Measurements from ENCODE around the gene PACRGL. TPM values are rescaled to one million over a fixed set of nuclear protein-coding genes. Genes with fewer than 3 reads are reported as not detected.

Gene PACRGL
- polyA plus RNA-seq, 1 of the 3 experiments (the other 2 are of a cell fraction): 11.8 TPM

DNA sequence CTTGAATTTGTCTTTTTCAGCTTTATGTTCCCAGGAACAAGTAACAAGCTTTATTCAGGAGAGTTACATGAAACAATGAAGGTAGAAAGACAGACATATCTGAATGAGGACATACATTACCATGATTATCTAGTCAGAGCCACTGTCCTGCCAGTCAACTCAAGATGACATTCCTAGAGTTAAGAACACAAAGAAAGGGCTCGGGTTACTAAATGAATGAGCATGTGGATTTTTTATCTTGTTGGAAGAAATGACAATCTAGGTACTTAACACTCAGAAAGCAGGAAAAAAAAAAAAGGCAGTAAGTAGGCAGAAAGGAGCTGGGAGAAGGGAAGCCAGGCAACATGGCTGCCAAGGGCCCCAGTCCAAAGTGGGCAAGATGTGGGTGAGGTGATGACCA, 28.0 kb upstream of the PACRGL start:
- no peaks in the 10 kb centered on the region for H3K9me2 ChIP-seq
- H2AFZ ChIP-seq (ENCODE audit: low read depth): no peak overlapping the region
- POLR2A ChIA-PET: no interaction called here
- no peak overlapping the region for H3K4me3 ChIP-seq (ENCODE audit: low read depth in 2 of 2, low read length in 1 of 2)
- no peak for DNase-seq
- H3K79me2 ChIP-seq (ENCODE audit: insufficient read depth): no peaks in the 10 kb centered on the region
- no peak overlapping the region for H3K4me2 ChIP-seq
- no peaks in the 10 kb centered on the region for H3K36me3 ChIP-seq (replicated peaks in 1 of 2; ENCODE audit: control insufficient read depth in 1 of 2, insufficient read depth in 2 of 2, low read length in 1 of 2)
- CTCF ChIA-PET: interaction anchor here (0.6 to 1.7 kb wide), 3 partner anchors 13 to 595 kb away, joined by 3 to 6 read pairs (median 3); no protein-coding TSS in a partner anchor
- no peaks in the 10 kb centered on the region for H3F3A ChIP-seq (replicated peaks; ENCODE audit: insufficient read depth)
- no peaks in the 10 kb centered on the region for H3K4me1 ChIP-seq (ENCODE audit: control insufficient read depth in 1 of 2, insufficient read depth in 2 of 2, low read depth in 1 of 2, low read length in 1 of 2)
- TF ChIP-seq TAF1 (IDR thresholded peaks at IDR 0.05; ENCODE audit: borderline replicate concordance, low read depth, low read length) (no peak), FOXM1 (IDR thresholded peaks at IDR 0.05; ENCODE audit: low read depth) (no peak), EZH2phosphoT487 (IDR thresholded peaks at IDR 0.05; ENCODE audit: borderline replicate concordance, low read depth) (no peak), GABPA (IDR thresholded peaks at IDR 0.05; ENCODE audit: low read depth) (no peak), RAD21 (IDR thresholded peaks at IDR 0.05; ENCODE audit: low read length) (no peak), YY1 (IDR thresholded peaks at IDR 0.05; ENCODE audit: low read depth) (no peak), EP300 (IDR thresholded peaks at IDR 0.05; ENCODE audit: borderline replicate concordance in 1 of 2, low read depth in 1 of 2, low read length in 1 of 2) (no peak), POLR2AphosphoS5 (IDR thresholded peaks at IDR 0.05; ENCODE audit: low read depth, low read length) (no peak), JUND (IDR thresholded peaks at IDR 0.05) (no peak)
- TF ChIP-seq, protein P1, sequence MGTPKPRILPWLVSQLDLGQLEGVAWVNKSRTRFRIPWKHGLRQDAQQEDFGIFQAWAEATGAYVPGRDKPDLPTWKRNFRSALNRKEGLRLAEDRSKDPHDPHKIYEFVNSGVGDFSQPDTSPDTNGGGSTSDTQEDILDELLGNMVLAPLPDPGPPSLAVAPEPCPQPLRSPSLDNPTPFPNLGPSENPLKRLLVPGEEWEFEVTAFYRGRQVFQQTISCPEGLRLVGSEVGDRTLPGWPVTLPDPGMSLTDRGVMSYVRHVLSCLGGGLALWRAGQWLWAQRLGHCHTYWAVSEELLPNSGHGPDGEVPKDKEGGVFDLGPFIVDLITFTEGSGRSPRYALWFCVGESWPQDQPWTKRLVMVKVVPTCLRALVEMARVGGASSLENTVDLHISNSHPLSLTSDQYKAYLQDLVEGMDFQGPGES (IDR thresholded peaks at IDR 0.05; ENCODE audit: low read depth, low read length): no peak
- TF ChIP-seq, protein P2, sequence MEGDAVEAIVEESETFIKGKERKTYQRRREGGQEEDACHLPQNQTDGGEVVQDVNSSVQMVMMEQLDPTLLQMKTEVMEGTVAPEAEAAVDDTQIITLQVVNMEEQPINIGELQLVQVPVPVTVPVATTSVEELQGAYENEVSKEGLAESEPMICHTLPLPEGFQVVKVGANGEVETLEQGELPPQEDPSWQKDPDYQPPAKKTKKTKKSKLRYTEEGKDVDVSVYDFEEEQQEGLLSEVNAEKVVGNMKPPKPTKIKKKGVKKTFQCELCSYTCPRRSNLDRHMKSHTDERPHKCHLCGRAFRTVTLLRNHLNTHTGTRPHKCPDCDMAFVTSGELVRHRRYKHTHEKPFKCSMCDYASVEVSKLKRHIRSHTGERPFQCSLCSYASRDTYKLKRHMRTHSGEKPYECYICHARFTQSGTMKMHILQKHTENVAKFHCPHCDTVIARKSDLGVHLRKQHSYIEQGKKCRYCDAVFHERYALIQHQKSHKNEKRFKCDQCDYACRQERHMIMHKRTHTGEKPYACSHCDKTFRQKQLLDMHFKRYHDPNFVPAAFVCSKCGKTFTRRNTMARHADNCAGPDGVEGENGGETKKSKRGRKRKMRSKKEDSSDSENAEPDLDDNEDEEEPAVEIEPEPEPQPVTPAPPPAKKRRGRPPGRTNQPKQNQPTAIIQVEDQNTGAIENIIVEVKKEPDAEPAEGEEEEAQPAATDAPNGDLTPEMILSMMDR (IDR thresholded peaks at IDR 0.05): no peak
- H3K27ac ChIP-seq (ENCODE audit: low read depth in 2 of 2, low read length in 1 of 2): no peak overlapping the region
- no peaks in the 10 kb centered on the region for H4K20me1 ChIP-seq (ENCODE audit: insufficient read depth)
- H3K27me3 ChIP-seq (ENCODE audit: insufficient read depth): no peaks in the 10 kb centered on the region
- 27% methylated on average over 1 of the region's 1 CpG for WGBS (ENCODE audit: low lambda C conversion rate)
- no peak overlapping the region for H3K9ac ChIP-seq
- H3K9me3 ChIP-seq: no peaks in the 10 kb centered on the region

DNA sequence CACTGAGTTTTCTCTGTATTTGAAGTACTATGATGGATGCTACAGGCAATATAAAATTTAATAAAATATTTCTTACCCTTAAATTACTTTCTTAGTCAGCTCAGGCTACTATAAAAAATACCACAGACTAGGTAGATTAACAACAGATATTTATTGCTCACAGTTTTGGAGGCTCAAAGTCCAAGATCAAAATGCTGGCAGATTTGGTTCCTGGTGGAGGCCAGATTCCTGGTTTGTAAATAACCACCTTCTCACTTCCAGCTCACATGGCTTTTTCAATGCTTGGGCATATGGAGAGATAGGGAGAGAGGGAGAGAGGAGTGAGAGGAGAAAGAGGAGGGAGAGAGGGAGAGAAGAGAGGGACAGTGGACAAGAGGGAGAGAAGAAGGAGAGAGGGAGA, 24.5 kb upstream of the PACRGL start:
- no peak overlapping the region for H3K9ac ChIP-seq
- no peaks in the 10 kb centered on the region for H3K36me3 ChIP-seq (replicated peaks in 1 of 2; ENCODE audit: control insufficient read depth in 1 of 2, insufficient read depth in 2 of 2, low read length in 1 of 2)
- ChIA-PET POLR2A (no interaction called here), CTCF (interaction anchor here (3.6 kb wide), 1 partner anchor 9 kb away, joined by 22 read pairs; no protein-coding TSS in a partner anchor)
- no peak overlapping the region for H2AFZ ChIP-seq (ENCODE audit: low read depth)
- no peaks in the 10 kb centered on the region for H3K9me2 ChIP-seq
- no peaks in the 10 kb centered on the region for H3K79me2 ChIP-seq (ENCODE audit: insufficient read depth)
- H3K9me3 ChIP-seq: no peaks in the 10 kb centered on the region
- no peak overlapping the region for H3K4me2 ChIP-seq
- no peaks in the 10 kb centered on the region for H3K4me1 ChIP-seq (ENCODE audit: control insufficient read depth in 1 of 2, insufficient read depth in 2 of 2, low read depth in 1 of 2, low read length in 1 of 2)
- no peaks in the 10 kb centered on the region for H3F3A ChIP-seq (replicated peaks; ENCODE audit: insufficient read depth)
- no peaks in the 10 kb centered on the region for H3K27me3 ChIP-seq (ENCODE audit: insufficient read depth)
- no peak for DNase-seq
- no peak overlapping the region for H3K4me3 ChIP-seq (ENCODE audit: low read depth in 2 of 2, low read length in 1 of 2)
- no peak overlapping the region for H3K27ac ChIP-seq (ENCODE audit: low read depth in 2 of 2, low read length in 1 of 2)
- H4K20me1 ChIP-seq (ENCODE audit: insufficient read depth): no peaks in the 10 kb centered on the region
- TF ChIP-seq NFIC (IDR thresholded peaks at IDR 0.05; ENCODE audit: borderline replicate concordance) (no peak), RCOR1 (IDR thresholded peaks at IDR 0.05; ENCODE audit: low read length) (no peak), FOSL2 (IDR thresholded peaks at IDR 0.05; ENCODE audit: borderline replicate concordance, low read depth) (no peak), RFX5 (IDR thresholded peaks at IDR 0.05; ENCODE audit: low read length) (no peak), SMC3 (IDR thresholded peaks at IDR 0.05; ENCODE audit: low read depth, low read length) (no peak), FOXJ3 (CRISPR knock-in tag; IDR thresholded peaks at IDR 0.05) (no peak), FOXM1 (IDR thresholded peaks at IDR 0.05; ENCODE audit: low read depth) (no peak)
- TF ChIP-seq, protein P1 (IDR thresholded peaks at IDR 0.05; ENCODE audit: low read depth, low read length): no peak
- TF ChIP-seq, protein P3, sequence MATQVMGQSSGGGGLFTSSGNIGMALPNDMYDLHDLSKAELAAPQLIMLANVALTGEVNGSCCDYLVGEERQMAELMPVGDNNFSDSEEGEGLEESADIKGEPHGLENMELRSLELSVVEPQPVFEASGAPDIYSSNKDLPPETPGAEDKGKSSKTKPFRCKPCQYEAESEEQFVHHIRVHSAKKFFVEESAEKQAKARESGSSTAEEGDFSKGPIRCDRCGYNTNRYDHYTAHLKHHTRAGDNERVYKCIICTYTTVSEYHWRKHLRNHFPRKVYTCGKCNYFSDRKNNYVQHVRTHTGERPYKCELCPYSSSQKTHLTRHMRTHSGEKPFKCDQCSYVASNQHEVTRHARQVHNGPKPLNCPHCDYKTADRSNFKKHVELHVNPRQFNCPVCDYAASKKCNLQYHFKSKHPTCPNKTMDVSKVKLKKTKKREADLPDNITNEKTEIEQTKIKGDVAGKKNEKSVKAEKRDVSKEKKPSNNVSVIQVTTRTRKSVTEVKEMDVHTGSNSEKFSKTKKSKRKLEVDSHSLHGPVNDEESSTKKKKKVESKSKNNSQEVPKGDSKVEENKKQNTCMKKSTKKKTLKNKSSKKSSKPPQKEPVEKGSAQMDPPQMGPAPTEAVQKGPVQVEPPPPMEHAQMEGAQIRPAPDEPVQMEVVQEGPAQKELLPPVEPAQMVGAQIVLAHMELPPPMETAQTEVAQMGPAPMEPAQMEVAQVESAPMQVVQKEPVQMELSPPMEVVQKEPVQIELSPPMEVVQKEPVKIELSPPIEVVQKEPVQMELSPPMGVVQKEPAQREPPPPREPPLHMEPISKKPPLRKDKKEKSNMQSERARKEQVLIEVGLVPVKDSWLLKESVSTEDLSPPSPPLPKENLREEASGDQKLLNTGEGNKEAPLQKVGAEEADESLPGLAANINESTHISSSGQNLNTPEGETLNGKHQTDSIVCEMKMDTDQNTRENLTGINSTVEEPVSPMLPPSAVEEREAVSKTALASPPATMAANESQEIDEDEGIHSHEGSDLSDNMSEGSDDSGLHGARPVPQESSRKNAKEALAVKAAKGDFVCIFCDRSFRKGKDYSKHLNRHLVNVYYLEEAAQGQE (IDR thresholded peaks at IDR 0.05; ENCODE audit: low read depth, low read length): no peak
- TF ChIP-seq, protein P2 (IDR thresholded peaks at IDR 0.05): no peak
